HCT116 (cell line): ENCODE results near the gene CNTN4.

Source experiments
- EZH2 ChIP-seq: fragments of 200-600 bp; sonication (generic); IDR thresholded peaks from 2 replicates; pipeline ENCODE4 v1.6.1; 2017; ENCODE audit warnings: antibody characterized with exemption, mixed run types
- FOSL1 ChIP-seq: IDR thresholded peaks from 2 replicates; pipeline ENCODE4 v1.6.1; 2012; ENCODE audit warnings: low read depth
- JUND ChIP-seq: IDR thresholded peaks from 2 replicates; pipeline ENCODE4 v1.6.1; 2012
- POLR2A ChIP-seq: IDR thresholded peaks from 2 replicates; pipeline ENCODE4 v1.7.0; 2011; ENCODE audit warnings: borderline replicate concordance; ENCODE audit not compliant: insufficient read depth, insufficient read length; ENCODE audit errors: extremely low read depth
- POLR2AphosphoS5 ChIP-seq: IDR thresholded peaks from 2 replicates; pipeline ENCODE4 v1.6.1; 2011; ENCODE audit warnings: mild to moderate bottlenecking, low read depth, low read length, moderate library complexity
- REST ChIP-seq: IDR thresholded peaks from 2 replicates; pipeline ENCODE4 v1.6.1; 2012; ENCODE audit warnings: low read depth
- TF ChIP-seq, protein P1 (sequence below), 3 experiments: fragments of 200-600 bp in 1 of 3; sonication (generic) in 1 of 3; IDR thresholded peaks in 2 of 3; conservative IDR thresholded peaks in 1 of 3; 2 replicates each; pipeline ENCODE4 v1.5.1; 2012 to 2017; ENCODE audit warnings: low read depth in 2 of 3, low read length in 2 of 3, antibody characterized with exemption in 1 of 3, borderline replicate concordance in 1 of 3, control low read depth in 1 of 3, mild to moderate bottlenecking in 1 of 3, mixed read lengths in 1 of 3, mixed run types in 1 of 3, moderate library complexity in 1 of 3; ENCODE audit not compliant: insufficient read depth in 1 of 3
- TF ChIP-seq, protein P2 (sequence below): IDR thresholded peaks from 2 replicates; pipeline ENCODE4 v1.6.1; 2011; ENCODE audit warnings: mild to moderate bottlenecking, low read length, moderate library complexity; ENCODE audit not compliant: insufficient replicate concordance; ENCODE audit errors: extremely low read depth
- TF ChIP-seq, protein P3 (sequence below): IDR thresholded peaks from 2 replicates; pipeline ENCODE4 v1.6.1; 2012

- TF ChIP-seq EZH2 = no peak
- TF ChIP-seq, protein P1, sequence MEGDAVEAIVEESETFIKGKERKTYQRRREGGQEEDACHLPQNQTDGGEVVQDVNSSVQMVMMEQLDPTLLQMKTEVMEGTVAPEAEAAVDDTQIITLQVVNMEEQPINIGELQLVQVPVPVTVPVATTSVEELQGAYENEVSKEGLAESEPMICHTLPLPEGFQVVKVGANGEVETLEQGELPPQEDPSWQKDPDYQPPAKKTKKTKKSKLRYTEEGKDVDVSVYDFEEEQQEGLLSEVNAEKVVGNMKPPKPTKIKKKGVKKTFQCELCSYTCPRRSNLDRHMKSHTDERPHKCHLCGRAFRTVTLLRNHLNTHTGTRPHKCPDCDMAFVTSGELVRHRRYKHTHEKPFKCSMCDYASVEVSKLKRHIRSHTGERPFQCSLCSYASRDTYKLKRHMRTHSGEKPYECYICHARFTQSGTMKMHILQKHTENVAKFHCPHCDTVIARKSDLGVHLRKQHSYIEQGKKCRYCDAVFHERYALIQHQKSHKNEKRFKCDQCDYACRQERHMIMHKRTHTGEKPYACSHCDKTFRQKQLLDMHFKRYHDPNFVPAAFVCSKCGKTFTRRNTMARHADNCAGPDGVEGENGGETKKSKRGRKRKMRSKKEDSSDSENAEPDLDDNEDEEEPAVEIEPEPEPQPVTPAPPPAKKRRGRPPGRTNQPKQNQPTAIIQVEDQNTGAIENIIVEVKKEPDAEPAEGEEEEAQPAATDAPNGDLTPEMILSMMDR (IDR thresholded peaks at IDR 0.05 in 2 of 3, conservative IDR thresholded peaks at IDR 0.05 in 1 of 3; ENCODE audit: borderline replicate concordance in 1 of 3, insufficient read depth in 1 of 3, low read depth in 2 of 3, low read length in 2 of 3) = no peak
- no peak for TF ChIP-seq JUND
- TF ChIP-seq FOSL1 = no peak
- no peak for TF ChIP-seq REST
- no peak for TF ChIP-seq POLR2A
- TF ChIP-seq, protein P2, sequence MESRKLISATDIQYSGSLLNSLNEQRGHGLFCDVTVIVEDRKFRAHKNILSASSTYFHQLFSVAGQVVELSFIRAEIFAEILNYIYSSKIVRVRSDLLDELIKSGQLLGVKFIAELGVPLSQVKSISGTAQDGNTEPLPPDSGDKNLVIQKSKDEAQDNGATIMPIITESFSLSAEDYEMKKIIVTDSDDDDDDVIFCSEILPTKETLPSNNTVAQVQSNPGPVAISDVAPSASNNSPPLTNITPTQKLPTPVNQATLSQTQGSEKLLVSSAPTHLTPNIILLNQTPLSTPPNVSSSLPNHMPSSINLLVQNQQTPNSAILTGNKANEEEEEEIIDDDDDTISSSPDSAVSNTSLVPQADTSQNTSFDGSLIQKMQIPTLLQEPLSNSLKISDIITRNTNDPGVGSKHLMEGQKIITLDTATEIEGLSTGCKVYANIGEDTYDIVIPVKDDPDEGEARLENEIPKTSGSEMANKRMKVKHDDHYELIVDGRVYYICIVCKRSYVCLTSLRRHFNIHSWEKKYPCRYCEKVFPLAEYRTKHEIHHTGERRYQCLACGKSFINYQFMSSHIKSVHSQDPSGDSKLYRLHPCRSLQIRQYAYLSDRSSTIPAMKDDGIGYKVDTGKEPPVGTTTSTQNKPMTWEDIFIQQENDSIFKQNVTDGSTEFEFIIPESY = no peak
- TF ChIP-seq, protein P3, sequence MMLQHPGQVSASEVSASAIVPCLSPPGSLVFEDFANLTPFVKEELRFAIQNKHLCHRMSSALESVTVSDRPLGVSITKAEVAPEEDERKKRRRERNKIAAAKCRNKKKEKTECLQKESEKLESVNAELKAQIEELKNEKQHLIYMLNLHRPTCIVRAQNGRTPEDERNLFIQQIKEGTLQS = no peak
- no peak for TF ChIP-seq POLR2AphosphoS5
Measured at GRCh38 chr3:2888592-2888991, 789.9 kb downstream of the CNTN4 start.
